ENCODE measurements around the gene INF2. TPM values are rescaled to one million over a fixed set of nuclear protein-coding genes. Genes with fewer than 3 reads are reported as not detected.
A peak's percentile ranks its signal among the peaks of the same experiment; 100 is the strongest.

The INF2 gene
- total RNA-seq, 1 donor from 2014 or later: 23.2 TPM

- DNase-seq (ENCODE audit: low read depth in 2 of 2): no peak
These were observed 12.1 kb downstream of the INF2 start for GRCh38 chr14:104701383-104702076.

DNA sequence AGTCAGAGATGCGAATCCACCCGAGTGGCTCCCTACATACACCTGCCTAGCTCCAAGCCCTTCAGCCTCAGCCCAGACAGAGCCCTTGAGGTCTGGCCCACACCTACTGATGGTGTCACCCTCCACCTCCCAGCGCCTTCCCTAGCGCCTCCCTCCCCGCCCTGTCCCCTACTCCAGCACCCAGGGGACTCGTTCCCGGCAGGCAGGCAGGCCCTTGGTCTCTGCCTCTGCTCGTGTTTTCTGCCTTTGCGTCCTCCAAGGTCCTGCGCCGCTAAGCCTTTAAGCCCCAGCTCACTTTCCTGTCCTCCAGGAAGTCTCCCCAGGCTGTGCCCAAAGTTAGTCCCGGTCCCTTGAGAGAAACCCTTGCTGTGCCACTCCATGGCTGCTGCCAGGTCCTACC lies 12.7 kb downstream of the INF2 start:
- DNase-seq (ENCODE audit: low read depth in 2 of 2): no peak

DNA sequence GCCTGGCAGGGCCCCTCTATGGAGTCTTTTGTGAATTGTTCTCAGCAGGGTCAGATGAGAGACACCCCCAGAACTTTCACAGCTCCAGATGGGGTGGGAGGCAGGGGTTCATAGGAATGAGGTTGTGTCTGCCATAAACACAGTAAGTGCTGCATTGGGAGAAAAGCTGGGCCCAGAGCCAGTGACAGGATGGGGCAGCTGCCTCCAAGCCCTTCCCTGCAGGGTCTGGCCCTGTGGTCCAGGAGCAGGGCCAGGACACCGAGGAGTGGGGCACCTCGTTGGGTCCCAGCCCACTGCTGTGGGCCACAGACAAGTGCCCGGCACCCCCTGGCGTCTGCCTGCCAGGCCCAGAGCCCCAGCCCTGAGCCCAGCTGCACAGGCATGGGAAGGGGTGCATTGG lies 13.3 kb downstream of the INF2 start:
- DNase-seq (ENCODE audit: low read depth in 2 of 2): no peak

DNA sequence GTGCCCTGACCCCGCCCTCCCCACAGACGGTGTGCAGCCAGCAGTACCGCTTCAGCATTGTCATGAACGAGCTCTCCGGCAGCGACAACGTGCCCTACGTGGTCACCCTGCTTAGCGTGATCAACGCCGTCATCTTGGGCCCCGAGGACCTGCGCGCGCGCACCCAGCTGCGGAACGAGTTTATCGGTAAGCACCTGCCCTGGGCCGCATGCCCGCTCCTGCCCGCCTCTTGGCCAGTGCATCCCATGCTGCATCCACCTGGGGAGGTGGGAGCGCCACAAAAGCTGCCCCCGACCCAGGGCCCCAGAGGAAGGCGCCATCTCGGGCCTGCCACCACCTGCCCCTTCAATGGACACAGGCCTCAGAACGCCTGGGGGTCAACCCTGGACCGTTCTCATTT lies 13.9 kb downstream of the INF2 start:
- no peak for DNase-seq (ENCODE audit: low read depth in 2 of 2)

GRCh38 chr14:104704252-104704651 lies 14.8 kb downstream of the INF2 start:
- DNase-seq (ENCODE audit: low read depth in 2 of 2): no peak

GRCh38 chr14:104705340-104706047 lies 16.1 kb downstream of the INF2 start:
- no peak for DNase-seq (ENCODE audit: low read depth in 2 of 2)

DNA sequence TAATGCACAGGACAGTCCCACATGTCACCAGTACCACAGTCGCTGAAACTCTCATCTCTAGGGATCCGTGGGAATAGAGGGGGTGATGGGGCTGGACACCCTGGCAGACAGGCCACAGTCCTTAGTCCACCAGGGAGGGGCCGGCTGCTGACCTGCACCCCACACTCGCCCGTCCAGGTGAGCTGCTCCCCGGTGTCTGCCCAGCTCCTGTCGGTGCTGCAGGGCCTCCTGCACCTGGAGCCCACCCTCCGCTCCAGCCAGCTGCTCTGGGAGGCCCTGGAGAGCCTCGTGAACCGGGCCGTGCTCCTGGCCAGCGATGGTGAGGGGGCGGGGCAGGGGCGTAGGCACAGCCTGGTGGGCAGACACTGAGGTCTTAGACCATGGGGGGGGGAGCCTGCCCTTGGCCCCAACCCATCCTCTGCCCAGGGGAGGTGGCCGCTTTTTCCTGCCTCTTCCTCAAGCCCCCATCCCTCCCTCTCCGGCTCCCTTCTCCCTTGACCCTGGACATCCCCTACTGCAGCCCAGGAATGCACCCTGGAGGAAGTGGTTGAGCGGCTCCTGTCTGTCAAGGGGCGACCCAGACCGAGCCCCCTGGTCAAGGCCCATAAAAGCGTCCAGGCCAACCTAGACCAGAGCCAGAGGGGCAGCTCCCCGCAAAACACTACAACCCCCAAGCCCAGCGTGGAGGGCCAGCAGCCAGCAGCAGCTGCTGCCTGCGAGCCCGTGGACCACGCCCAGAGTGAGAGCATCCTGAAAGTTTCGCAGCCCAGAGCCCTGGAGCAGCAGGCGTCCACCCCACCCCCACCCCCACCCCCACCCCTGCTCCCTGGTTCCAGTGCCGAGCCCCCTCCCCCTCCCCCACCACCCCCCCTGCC lies 17.6 kb downstream of the INF2 start:
- DNase-seq (ENCODE audit: low read depth in 2 of 2): no peak

DNA sequence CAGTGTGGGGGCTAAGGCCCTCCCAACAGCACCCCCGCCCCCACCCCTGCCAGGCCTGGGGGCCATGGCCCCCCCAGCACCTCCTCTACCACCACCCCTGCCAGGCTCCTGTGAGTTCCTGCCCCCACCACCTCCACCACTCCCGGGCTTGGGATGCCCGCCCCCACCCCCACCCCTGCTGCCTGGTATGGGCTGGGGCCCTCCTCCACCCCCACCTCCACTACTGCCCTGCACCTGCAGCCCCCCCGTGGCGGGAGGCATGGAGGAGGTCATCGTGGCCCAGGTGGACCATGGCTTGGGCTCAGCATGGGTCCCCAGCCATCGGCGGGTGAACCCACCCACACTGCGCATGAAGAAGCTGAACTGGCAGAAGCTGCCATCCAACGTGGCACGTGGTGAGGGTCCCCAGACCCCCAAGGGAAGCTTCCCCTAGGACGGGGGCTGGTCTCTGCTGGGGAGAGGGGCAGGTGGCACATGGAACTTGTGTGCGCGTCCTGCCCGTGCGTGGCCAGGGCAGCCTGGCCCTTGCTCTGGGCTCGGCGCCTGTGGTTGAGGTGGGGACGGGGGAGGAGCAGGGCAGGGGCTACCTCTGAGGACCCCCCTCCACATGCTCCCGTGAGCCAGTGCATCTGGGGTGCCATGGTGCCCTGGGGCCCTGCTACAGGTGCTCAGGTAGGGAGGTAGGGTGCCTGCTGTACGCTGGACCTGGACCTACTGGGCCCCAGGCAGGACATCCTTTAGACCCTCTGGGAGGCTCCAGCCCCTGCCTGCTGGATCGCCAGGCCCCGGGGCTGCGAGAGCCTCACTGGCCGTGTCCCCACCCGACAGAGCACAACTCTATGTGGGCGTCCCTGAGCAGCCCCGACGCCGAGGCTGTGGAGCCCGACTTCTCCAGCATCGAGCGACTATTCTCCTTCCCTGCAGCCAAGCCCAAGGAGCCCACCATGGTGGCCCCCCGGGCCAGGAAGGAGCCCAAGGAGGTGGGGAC lies 18.5 kb downstream of the INF2 start:
- no peak for DNase-seq (ENCODE audit: low read depth in 2 of 2)

DNA sequence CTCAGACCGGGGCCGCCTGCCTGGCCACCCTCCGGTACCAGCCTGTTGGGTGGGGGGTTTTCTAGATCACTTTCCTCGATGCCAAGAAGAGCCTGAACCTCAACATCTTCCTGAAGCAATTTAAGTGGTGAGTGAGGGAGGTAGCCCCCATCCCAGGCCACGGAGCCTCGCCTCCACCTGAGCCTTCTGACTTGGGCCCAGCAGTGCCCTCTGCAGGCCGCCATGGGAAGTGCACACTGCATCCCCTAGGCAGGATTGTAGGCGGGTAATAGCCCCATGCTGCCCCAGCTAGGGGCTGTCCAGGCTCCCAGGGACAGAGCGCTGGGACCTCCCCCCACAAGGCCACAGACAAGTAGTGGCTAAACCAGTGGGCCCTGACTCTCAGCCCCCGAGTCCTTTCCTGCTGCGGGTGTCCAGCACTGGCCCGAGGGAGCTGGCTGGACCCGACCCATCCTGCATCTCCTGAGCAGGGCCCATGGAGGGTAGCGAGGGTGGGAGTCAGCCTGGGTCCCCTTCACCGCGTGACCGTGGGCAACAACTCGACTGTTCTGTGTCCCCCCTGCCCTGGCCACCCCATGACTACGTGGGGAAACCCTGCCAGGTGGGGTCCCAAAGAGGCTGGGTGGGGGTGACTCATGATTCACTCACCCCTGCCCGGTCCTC lies 19.3 kb downstream of the INF2 start:
- peak; percentile 61 to 71 for DNase-seq (ENCODE audit: low read depth in 2 of 2)

DNA sequence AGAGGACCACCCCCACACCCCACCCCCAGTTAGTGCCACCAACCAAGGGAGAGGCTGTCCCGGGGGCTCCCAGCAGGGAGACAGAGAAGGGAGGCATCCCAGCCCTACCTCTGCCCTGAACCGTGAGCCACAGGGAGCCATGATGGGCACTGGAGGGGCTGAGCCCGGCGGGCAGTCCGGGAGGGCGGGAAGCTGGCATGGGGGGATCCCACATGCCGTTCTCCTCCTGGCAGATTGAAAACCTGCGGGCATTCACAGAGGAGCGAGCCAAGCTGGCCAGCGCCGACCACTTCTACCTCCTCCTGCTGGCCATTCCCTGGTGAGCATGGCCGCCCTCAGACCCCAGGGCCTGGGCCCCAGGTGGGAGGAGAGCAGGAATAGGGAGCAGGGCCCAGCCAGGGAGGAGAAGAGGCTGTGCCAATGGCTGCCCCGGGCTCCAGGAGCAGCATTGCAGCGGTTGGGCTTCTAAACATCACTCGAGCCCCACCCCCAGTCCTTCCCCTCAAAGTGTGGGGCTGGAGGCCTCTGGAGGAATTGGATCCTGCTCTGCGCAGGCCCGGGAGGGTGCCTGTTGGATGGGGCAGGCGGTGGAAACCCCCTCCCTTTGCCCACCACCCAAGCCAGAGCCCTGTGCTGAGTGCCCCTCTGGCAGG lies 20.1 kb downstream of the INF2 start:
- DNase-seq (ENCODE audit: low read depth in 2 of 2): no peak

- no peak for DNase-seq (ENCODE audit: low read depth in 2 of 2)
These were observed 20.8 kb downstream of the INF2 start for GRCh38 chr14:104710071-104710735.

DNA sequence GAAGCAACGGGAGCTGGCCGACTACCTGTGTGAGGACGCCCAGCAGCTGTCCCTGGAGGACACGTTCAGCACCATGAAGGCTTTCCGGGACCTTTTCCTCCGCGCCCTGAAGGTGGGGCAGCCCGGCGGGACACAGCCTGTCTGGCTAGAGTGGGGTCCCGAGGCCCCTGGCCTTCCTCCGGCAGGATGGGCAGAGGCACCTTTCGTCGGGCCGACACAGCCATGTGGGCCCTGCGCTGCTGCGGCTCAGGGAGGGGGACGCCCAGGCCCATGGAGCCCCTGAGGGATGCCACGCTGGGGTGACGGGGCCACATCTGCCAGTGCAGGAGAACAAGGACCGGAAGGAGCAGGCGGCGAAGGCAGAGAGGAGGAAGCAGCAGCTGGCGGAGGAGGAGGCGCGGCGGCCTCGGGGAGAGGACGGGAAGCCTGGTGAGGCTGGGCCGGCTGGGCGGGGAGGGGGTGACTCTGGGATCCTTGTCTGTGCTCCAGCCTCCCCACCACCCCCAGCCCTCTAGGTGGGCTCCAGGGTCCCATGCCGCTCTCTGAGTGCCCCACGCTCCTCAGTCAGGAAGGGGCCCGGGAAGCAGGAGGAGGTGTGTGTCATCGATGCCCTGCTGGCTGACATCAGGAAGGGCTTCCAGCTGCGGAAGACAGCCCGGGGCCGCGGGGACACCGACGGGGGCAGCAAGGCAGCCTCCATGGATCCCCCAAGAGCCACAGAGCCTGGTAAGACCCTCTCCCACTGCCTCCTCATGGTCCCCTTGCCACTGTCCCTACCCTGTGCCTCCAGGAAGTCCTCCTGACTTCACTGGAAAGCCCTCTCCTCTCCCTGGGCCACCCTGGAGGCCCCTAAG lies 23.7 kb downstream of the INF2 start:
- DNase-seq (ENCODE audit: low read depth in 2 of 2): no peak

GRCh38 chr14:104714066-104714465 lies 24.6 kb downstream of the INF2 start:
- no peak for DNase-seq (ENCODE audit: low read depth in 2 of 2)

- DNase-seq (ENCODE audit: low read depth in 2 of 2): no peak
These were observed 25.3 kb downstream of the INF2 start for GRCh38 chr14:104714681-104715080.

GRCh38 chr14:104715416-104715815 lies 26.0 kb downstream of the INF2 start:
- DNase-seq (ENCODE audit: low read depth in 2 of 2): no peak

DNA sequence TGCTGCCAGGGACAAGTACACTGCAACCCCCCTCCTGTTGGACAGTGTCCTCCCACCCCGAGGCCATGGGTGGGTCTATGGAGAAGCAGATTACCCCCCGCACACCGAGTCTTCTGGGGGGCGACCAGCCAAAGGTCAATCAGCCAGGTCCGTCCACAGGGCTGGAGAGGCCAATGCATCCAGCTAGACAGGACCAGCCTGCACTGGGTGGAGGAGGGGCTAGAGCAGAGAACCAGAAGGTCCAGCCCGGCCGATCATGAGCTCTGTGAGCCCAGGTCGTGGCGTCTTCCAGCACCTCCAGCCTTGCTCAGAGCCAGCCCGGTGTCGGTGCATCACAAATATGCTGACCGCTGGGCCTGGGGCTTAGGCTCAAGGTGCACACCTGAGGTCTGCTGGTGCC lies 26.5 kb downstream of the INF2 start:
- no peak for DNase-seq (ENCODE audit: low read depth in 2 of 2)

DNA sequence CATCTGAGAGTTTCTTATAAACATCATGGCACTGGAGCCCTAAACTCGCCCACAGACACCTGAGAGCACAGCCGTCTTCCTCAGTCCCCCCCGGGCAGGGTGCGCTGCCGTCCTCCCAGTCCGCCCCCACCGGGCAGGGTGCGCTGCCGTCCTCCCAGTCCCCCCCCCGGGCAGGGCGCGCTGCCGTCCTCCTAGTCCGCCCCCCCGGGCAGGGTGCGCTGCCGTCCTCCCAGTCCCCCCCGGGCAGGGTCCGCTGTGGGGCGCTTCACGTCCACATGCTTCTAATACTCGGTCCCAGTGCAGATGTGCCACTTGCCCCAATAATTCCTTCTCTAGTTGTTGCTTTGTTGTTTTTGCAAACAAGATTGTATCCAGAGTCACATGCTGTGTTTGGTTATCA lies 27.7 kb downstream of the INF2 start:
- DNase-seq (ENCODE audit: low read depth in 2 of 2): no peak

- DNase-seq (ENCODE audit: low read depth in 2 of 2): no peak
These were observed 28.2 kb downstream of the INF2 start for GRCh38 chr14:104717646-104718045.

DNA sequence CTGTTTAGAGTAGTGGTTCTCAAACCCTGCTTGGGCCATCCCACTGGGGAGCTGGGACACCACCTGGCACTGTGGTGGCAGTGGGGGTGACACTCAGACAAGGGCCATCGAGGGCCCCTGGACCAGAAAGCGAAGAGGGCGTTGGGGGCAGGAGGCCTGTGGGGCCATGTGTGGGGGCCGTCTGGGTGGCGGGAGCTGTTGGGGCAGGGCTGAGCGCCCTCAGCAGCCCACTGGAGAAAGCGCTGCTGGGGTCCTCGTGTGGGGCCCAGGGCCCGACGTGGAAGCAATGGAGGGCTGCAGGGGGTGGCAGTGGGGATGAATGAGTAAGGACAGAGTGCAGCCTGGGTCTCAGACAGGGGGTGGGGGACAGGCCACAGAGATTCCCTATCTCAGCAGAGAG lies 28.7 kb downstream of the INF2 start:
- DNase-seq (ENCODE audit: low read depth in 2 of 2): no peak
